SW480 (cell line): ENCODE measurements around the gene WDR36.
"Not testable (repeated sequence)": the region's sequence is repeated elsewhere in the genome, so short reads cannot be mapped to it uniquely, and the experiment has no call there.

ENCODE experiments used
- DNase-seq: peaks from one replicate; pipeline ENCODE4 v3.0.0-alpha.2; 2016; ENCODE audit warnings: low spot score

WDR36 gene

GRCh38 chr5:111138096-111138495, 45.9 kb downstream of the WDR36 start:
- DNase-seq, result no peak

DNA sequence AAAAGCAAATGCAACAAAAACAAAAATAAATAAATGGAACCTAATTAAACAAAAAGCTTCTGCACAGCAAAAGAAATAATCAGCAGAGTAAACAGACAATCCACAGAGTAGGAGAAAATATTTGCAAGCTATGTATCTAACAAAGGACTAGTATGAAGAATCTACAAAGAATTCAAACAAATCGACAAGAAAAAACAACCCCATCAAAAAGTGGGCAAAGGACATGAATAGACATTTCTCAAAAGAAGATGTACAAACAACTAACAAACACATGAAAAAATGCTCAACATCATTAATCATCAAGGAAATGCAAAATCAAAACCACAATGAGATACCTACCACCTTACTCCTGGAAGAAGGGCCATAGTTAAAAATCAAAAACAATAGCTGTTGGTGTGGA, 49.3 kb downstream of the WDR36 start:
- not testable (repeated sequence) for DNase-seq

GRCh38 chr5:111142932-111143331, 50.8 kb downstream of the WDR36 start:
- DNase-seq, result no peak

DNA sequence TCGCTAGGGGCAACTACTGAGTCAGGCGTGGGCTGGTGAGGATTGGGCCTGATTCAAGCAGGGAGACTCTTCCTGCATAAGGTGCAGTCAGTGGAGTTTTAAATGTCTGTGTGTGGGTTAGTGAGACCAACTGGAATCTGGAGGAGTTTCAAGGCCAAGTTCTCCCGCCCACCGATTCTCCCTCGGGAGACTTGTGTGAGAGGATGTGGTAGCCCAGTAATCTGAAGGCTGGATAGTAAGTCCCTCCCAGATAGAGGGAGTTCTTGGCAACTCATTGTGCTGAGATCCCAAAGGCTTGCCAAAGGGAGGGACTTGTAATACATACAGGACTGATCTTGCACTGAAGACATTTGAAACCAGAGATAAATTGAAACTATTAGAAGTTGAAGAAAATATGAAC, 51.8 kb downstream of the WDR36 start:
- DNase-seq, result no peak

DNA sequence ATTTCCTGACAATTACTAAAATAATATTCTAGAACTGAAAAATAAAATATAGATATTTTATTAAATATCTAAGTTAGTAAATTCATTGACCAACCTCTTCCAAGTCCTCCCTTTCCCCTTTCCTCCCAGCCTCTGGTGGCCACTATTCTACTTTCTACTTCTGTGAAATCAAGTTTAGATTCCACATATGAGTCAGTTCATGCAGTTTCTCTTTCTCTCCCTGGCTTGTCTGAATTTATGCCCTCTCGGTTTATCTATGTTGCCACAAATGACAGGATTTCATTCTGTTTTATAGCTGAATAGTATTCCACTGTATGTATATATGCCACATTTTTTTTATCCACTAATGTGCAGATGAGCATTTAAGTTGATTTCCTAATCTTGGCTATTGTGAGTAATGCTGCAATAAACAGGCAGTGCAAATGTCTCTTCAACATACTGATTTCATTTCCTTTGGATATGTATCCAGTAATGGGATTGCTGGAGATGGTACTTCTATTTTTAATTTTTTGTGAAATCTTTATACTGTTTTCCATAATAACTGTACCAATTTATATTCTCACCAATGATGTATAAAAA, 52.3 kb downstream of the WDR36 start:
- no peak for DNase-seq

DNA sequence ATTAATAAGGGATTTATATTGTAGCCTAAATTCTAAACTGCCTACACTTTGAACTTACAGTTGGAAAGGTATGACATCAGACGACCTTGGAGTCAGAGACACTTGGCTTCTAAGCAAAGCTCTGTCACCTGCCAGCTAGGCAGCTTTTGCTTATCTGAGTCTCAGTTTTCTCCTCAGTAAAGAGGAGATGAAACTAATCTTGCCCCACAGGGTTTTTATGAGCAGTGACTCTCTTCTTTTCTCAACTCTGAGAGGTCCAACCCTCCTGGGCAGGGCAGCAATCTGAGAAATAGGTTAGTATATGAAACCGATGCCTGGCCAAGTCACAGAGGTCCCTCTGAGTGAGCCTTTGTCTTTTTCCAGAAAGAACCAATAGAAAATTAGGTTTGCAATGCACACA, 53.9 kb downstream of the WDR36 start:
- no peak for DNase-seq

DNA sequence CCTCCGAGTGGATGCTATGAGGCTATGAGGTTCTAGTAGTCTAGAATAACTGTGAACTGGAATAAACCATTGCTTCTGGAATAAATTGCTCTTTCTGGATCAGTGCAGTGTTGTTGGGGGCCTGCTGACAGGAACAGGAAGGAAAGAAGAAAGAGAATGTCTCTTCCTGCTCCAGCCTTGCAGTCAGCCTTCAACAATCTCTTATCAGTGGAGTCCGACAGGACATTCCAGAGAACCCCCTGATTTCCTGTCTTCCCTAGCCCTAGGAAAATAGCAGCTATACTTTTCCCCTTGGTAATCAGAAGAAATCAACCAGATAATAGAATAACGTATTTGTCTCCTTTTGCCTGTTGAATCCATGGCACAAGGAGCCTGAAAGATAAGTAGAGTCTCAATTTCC, 55.4 kb downstream of the WDR36 start:
- no peak for DNase-seq

- DNase-seq, result no peak
These were observed 59.9 kb downstream of the WDR36 start for GRCh38 chr5:111151998-111152397.

GRCh38 chr5:111153483-111153882, 61.3 kb downstream of the WDR36 start:
- no peak for DNase-seq

- no peak for DNase-seq
These were observed 61.8 kb downstream of the WDR36 start for GRCh38 chr5:111153945-111154344.

GRCh38 chr5:111158105-111158744, 66.1 kb downstream of the WDR36 start:
- peak; percentile 57 for DNase-seq

GRCh38 chr5:111159845-111160244, 67.7 kb downstream of the WDR36 start:
- no peak for DNase-seq

GRCh38 chr5:111163000-111163399, 70.9 kb downstream of the WDR36 start:
- DNase-seq, result no peak

- DNase-seq, result no peak
These were observed 72.9 kb downstream of the WDR36 start for GRCh38 chr5:111165058-111165457.

GRCh38 chr5:111167551-111167950, 75.4 kb downstream of the WDR36 start:
- no peak for DNase-seq

DNA sequence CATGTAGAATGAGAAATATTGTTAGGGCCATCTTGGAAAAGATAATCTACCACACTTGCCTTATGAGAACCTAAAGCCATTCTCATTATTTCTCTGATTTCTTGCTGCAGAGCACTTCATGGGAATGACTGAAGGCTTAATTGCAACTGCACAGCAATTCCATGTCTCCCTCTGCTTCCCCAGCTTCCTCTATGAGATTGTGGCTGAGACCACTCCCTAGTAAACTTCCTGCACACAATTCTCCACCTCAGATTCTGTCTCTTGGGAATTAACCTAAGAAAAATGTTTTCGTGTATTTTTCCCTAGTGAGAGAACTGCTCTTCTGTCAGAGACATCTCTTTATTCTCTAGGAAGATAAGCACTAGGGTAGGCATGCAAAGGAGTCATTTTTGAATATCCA, 76.5 kb downstream of the WDR36 start:
- no peak for DNase-seq

DNA sequence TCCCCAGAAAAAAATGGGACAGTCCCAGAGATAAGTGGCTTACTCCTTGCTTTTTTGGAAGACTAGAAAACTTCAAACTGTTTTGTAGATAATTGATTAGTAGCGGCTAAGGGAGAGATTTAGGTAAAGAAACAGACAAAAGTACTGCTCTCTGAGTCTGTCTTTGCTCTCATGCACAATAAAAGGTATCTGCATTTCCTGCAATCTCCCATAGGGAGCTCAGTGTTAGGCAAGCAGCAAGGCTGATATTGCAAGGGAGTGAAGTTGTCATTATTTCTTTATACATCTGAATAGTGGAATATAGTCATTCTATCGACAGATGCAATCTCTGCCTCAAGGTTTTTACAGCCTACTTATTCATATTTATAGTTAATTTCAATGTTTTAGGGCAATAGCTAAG, 77.1 kb downstream of the WDR36 start:
- DNase-seq, result no peak

DNA sequence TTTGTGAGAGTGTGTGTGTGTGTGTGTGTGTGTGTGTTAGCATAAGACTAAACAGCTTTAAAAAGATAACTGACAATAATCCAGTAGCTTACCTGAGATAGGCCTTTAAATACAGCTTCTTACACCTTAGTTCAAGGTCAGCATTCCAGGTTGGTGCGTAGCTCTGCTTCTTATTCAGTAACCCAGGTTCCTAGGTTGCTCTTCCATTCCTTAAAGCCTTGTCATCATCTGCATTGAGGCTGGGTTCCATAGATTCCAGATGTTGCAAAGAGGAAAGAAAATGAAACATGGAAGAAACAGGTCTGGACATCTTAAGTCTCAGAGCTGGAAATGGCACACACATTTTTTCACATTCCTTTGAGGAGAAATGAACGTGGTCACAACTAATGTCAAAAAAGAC, 78.1 kb downstream of the WDR36 start:
- DNase-seq, result no peak

- peak; percentile 17 for DNase-seq
These were observed 80.4 kb downstream of the WDR36 start for GRCh38 chr5:111172504-111172903.

DNA sequence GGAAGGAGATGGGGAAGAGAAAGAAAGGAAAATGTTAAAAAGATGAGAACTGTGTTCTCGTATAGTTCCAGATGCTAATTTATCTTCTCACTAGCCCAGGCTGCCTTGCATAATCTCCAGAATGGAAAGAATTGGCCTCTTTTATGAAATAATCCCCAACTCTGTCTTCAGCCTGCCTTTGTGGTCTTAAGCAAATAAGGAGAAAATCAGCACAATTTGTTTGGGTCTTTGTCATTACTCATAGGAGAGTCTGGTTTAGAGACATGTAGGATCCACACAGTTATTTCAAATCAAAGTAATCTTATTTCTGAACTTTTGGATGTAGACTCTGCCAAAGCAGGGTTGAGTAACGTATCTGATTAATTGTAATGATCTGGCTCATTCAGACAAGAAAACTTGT, 81.3 kb downstream of the WDR36 start:
- no peak for DNase-seq
